Left cardiac atrium (tissue), 4 donors: Measurements from ENCODE around the gene MYL11. TPM values are rescaled to one million over a fixed set of nuclear protein-coding genes. Genes with fewer than 3 reads are reported as not detected.

Experiments used
- ATAC-seq, 2 donors: fragments of 200-7000 bp; cut with Tn5 transposase; one replicate each; pipeline ENCODE4 v1.9.1; 2020; ENCODE audit warnings: mild to moderate bottlenecking in 2 of 2, moderate library complexity in 2 of 2
- DNase-seq: peaks from one replicate; pipeline ENCODE4 v3.0.0-alpha.2; 2020
- intact Hi-C, 2 donors: fragments of 100-400 bp; cut with DNase I; formaldehyde crosslinking; loops; one replicate each; pipeline versions ENCODE4 v1.14.1 to v1.15.1; 2022 to 2023
- total RNA-seq, 2 donors: library from RNA; stranded (reverse); fragmentation: NEBNext Ultra II Directional; extraction: Animal tissue kit (Norgen Biotek cat#: 25700); gene quantifications; one replicate each; pipeline ENCODE4 v1.2.1, GENCODE V29; 2021
- donor health status: DM: no; HTN: yes; CAD: no.
- donor health status: DM: no; HTN: yes; CAD: no; lungs with severe emphysema.
- donor health status: DM: yes; HTN: yes; CAD: no.
- donor health status: Dilated cardiomyopathy.

Gene MYL11
- total RNA-seq, 2 donors from 2014 or later, result not detected

DNA sequence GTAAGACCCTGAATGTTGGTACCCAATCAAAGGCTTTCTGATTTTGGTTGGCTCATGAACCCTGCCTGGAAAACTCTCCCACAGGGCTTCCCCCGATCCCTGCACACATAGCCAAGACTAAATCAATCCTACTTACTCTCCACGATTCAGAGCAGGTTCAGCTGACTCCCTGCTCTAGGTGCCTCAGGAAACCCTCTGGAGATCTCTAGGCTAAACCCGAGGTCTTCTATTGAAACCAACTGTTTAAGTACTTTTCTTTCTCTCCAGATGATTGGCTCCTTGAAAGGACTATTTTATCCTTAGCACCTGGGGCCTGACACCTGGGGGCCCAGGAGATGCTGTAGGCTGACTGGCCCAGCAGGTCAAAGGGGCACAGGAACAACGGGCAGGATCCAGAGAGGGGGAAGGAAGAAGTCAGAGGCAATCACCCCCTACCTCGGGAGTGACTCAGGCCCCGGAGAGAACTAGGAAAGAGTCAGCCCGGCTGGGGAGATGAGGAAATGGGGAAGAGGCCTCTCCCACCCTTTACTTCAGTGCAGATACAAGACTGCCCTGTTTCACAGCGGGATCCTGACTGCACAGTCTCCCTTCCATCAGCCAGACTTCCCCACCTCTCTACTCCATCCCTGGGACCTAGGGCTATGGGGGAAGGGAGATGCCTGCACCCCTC lies 6.3 kb upstream of the MYL11 start:
- DNase-seq (peak; percentile 55), ATAC-seq (no peak)
- intact Hi-C loops, result no loop called here

DNA sequence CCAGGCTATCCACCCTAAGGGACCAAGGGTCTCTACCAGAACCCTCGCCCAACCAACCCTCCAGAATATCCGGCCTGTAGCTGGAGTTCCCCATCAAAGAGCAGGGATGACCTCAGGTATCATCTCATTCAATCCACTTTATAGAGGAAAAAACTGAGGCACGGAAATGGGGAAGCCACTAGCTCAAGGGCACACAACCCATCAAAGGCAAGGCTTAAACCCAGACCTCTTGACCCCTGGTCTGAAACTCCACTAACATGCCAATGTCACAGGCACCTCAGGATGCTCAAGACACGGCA lies 5.9 kb upstream of the MYL11 start:
- intact Hi-C loops, result no loop called here
- DNase-seq (no peak), ATAC-seq (no peak)

DNA sequence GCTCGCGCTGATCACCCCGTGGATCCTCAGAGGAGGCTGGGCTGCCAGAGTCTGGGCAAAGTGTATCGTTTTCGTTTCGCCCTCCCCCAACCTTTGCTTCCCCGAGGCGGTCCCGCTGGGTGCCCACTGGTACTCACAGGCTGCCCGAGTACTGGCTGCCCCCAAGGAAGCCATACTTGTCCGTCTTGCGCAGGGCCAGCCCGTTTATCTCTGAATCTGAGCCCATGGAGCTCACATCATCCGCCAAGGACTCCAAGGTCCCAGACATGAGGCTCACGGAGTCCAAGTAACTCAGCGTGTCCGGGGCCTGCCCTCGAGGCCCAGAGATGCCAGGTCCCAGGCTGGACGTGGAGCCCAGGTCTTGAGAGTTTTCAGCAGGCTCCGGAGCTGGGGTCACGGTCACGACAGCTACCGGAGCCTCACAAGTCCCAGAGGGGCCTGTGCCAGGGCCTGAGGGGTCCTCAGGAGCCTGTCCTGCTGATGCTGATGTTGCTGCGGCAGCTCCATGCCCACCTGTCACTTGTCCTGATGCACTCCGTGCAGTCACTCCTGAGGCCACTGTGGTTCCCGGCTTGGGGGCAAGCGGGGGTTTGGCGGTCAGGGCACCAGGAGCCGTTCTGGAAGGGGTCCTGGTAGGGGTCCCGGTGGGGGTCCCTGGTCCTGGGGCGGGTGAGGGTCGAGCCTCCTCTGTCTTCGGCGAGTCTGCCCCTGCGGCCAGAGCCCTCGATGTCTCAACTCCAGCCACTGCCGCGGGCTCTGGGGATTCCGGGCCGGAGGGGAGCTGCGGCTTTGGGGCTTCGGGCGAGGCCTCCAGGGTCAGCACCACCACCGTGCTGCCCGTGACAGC lies 5.3 kb upstream of the MYL11 start:
- no peak for ATAC-seq
- DNase-seq, result no peak
- intact Hi-C loops, result no loop called here

DNA sequence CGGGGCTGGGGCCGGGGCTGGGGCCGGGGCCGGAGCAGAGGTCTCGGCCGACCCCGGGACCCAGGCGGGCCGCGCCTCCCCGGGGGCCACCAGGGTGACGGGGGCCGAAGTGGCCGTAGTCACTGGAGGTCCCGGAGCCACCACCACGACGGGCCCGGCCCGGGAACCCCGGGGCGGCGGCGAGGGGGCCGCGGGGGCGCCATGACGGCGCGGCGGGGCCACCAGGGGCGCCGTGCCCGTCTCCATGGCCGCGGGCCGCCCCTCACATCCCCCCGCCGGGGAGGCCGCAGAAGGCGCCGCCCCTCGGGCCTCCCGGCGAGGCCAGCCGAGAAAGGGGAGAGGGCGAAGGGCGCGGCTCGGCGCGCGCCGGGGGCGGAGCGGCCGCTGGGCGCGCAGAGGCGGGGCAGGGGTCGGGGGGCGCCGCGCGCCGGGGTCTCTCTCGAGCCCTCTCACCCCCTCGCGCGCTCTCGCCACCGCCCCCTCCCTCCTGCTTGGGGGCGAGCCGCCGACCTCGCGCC lies 4.6 kb upstream of the MYL11 start:
- peak in 1 of 2 donors; percentile 6 for ATAC-seq

DNA sequence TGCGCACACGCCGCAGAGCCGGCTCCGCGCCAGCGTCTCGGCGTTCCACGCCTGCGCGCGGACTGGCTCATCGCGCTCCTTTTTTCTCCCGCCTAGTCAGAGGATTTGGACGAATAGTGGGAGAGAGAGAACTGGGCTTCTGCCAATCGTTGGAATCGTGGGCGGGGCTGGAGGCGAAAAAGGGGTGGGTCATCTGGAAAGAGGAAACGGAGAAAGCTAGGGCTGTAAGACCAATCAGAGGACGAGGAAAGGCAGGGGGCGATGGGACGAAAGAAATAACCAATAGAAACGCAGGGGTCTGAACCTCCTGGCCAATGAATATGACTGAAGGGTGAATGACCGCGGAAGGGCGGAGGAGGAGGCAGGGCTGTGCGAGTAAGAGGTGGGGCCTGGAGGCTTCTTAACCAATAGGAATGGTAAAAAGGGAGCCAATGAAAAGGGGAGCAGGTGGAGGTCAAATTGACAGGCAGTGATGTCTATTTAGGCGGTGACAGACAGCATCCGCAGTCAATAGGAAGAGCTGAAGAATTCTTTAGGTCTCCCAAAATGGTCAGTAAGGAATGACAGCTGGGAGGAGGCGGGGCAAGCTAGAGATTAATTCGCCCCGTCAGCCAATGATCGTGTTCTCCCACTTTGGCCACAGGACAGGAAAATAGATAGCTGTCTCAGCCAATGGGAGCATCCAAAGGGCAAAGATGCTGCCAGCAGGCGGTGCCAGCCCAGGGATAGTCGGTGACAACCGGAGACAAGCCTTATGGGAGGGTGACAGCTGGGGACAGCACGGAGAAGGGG lies 4.0 kb upstream of the MYL11 start, which contains the start of gene TBC1D10B:
Gene TBC1D10B, minus strand, starts transcription at position 39 of the 792 bp plus-strand sequence. CDS start 311 bp downstream, outside the sequence.
- ATAC-seq (peak; percentile 89 to 95), DNase-seq (peak; percentile 98)
- intact Hi-C loops, result loop anchor here in 1 of 2 donors (5.0 kb wide), 1 partner anchor 37 kb away; the partner anchor contains the start of gene ZNF771

More for the DNA sequence above, 4.6 kb upstream of the MYL11 start:
- intact Hi-C loops, result loop anchor here in 1 of 2 donors (5.0 kb wide), 1 partner anchor 37 kb away; the partner anchor contains the start of gene ZNF771
- no peak for DNase-seq

DNA sequence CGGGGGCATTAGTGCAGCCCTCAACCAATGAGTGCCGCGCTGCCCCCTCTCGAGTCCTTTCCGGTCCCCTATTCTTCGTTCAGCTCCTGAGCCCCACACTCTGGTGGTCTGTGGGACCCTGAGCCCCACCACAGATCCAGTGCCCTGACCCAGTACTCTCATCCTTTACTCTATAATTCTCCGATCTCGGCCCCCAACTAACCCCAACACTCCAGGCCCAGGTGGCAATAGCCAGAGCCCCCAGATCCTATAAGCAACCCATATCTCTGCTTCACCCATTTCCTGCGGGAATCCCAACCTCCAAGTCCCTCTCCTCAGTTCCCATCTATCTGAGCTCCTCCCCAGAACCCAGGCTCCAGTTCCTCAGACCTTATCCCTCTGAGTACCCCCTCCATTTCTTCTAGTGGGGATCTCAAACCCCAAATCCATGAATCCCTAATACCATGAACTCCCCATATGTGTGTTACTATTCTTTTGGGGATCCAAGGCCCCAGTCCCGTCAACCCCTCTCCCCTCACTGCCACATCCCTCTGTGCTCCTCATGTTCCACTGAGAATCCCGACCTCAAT lies 3.3 kb upstream of the MYL11 start:
- no peak for ATAC-seq
- intact Hi-C loops, result loop anchor here in 1 of 2 donors (5.0 kb wide), 1 partner anchor 36 kb away; the partner anchor contains the start of gene ZNF771
- DNase-seq, result no peak

DNA sequence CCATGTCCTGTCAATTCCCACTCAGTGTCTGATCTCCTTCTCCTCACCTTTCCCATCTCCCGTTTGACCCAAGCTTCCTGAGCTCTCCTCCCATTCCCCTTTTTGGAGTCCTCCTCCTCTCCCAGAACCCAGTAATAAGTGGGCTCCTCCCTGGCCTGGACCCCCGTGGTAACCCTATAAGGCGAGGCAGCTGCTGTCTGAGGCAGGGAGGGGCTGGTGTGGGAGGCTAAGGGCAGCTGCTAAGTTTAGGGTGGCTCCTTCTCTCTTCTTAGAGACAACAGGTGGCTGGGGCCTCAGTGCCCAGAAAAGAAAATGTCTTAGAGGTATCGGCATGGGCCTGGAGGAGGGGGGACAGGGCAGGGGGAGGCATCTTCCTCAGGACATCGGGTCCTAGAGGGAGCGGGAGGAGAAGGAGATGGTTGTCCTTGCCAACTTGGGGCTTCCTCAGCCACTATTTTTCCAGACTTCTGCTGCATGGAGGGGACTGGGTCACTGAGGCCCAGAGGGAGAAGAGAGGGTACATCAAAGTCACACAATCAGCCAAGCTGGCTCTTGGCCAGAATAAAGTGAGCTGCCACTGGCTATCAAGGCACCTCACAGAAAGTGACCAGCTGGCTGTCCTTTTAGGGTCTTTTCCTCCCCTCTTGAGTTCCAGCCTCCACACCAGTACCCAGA lies 2.4 kb upstream of the MYL11 start:
- DNase-seq, result no peak
- intact Hi-C loops, result loop anchor here in 1 of 2 donors (5.0 kb wide), 1 partner anchor 35 kb away; the partner anchor contains the start of gene ZNF771
- ATAC-seq, result no peak

DNA sequence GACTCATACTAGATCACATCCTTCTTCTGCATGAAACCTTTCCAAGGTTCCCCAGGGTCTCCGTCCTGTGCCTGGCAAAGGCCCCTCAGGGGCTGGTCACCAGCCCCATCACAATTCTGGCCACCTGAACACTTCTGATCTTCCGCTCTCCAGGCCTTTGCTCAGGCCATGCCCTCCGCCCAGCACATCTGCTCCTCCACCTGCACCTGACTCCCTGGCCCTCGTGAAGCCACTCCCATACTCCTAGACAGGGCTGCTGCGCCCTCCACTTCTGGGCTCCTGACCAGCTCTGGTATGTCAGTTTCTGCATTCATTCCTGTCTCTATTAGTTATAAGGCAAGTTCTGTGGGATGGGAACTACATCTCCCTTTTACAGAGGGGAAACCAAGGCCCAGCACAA lies 1.9 kb upstream of the MYL11 start:
- DNase-seq (no peak), ATAC-seq (no peak)
- intact Hi-C loops, result loop anchor here in 1 of 2 donors (5.0 kb wide), 1 partner anchor 35 kb away; the partner anchor contains the start of gene ZNF771

DNA sequence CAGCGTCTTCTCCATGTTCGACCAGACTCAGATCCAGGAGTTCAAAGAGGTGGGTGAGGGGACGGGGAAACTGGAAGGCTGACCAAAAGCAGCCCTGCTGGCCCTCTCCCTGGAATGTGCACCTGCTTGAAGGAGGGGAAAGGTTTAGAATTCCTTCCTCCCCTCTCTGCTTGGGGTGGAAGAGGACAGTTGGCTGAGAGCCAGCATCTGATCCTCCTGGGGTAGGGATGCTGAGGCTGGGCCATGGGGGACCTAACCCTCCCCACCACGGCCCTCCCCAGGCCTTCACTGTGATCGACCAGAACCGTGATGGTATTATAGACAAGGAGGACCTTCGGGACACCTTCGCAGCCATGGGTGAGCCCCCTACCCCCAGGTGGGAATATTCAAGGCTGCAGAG lies 1.3 kb downstream of the MYL11 start:
- no peak for DNase-seq
- ATAC-seq, result no peak
- intact Hi-C loops, result no loop called here

DNA sequence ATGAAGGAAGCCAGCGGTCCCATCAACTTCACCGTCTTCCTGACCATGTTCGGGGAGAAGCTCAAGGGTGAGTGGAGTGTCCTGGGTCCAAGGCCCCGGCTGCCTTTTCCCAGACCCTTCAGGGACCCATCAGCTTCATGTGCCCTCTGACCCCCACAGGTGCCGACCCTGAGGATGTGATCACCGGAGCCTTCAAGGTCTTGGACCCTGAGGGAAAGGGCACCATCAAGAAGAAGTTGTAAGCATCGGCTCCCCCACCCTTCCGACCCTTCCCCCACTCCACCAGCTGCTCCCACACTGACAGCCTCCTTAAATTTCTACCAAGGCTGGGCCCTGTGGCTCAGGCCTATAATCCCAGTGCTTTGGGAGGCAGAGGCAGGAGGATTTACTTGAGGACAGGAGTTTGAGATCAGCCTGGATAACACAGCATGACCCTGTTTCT lies 1.9 kb downstream of the MYL11 start:
- no peak for DNase-seq
- ATAC-seq, result no peak
- intact Hi-C loops, result no loop called here

DNA sequence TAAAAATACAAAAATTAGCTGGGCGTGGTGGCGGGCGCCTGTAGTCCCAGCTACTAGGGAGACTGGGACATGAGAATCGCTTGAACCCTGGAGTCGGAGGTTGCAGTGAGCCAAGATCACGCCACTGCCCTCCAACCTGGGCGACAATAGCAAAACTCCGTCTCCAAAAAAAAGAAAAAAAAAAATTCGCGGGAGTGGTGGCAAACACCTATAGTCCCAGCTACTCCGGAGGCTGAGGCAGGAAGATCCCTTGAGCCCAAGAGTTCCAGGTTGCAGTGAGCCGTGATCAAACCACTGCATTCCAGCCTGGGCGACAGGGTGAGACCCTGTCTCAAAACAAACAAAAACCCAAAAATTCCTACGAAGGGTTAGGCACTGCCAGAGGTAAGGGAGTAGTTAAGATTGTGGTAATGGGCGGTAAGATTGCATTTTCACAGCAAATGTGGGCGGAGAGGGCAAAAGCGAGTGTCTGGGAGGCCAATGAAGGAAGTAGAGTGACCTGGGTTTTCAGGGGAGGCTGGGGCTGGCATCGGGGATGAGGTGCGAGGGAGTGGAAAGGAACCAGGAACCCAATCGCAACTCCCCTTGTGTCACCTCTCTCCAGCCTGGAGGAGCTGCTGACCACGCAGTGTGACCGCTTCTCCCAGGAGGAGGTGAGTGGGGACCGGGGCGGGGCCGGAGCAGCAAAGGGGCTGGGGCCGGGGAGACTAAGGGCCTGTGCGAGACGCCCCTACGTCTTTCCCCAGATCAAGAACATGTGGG lies 2.6 kb downstream of the MYL11 start:
- intact Hi-C loops, result no loop called here
- DNase-seq (no peak), ATAC-seq (no peak)

DNA sequence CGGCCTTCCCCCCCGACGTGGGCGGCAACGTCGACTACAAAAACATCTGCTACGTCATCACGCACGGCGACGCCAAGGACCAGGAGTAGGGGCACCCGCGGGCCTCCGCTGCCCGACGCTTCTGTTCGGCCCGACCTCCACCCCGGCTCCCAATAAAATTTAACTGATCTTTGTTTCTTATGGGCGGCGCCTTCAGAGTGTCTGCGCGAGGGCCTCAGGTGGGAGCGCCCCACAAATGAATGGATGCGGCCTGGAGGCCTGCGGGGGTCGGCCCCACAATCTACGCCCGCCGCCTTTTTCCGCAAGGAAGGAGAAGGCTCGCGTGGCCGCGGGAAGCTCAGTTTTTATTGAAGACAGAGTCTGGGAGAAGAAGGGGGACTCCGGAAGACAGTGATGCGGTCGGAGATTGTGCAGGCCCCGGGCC lies 3.2 kb downstream of the MYL11 start:
- DNase-seq, result peak; percentile 97
- ATAC-seq, result peak; percentile 77 to 78
- intact Hi-C loops, result no loop called here

DNA sequence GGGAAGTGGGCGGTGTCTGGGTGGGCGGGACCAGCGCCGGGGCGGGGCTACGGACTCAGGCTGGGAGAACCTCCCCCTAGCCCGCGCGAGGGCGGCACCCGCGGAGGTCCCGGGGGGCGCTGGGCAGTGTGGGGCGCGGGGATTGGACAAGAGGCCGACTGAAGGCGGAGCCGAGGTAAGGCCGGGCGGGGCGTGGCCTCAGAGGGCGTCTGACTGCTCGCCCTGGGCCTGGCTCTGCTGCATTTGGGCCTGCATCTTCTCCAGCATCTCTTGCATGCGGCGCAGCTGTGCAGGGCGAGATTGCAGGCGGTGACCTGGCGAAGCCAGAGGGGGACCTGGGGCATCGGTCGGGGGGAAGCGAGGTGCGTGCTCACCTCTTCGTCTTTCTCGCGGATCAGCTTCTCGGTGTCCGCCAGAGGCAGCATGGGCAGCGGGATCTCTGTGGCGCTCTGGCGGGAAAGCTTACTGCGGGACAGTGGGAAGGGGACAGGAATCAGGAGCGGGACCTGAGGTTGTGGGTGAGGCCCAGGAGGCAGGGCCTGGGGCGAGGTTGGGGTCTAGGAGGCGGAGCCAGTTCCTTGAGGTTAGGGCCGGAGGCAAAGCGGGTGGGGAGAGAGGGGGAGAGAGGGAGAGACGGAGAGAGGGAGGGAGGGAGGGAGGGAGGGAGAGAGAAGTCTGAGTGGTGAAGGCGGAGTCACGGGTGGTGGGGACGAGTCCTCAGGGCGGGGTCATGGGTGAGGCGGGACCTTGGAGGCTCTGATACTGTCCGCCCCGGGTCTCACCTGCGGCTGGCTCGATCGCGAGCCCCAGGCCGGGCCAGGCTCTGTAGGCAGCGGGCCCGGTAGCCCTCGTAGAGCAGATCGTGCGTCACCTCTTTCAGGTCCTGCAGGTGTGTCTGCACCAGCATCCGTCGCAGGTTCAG lies 3.9 kb downstream of the MYL11 start:
- ATAC-seq (peak; percentile 97), DNase-seq (peak; percentile 99)
- intact Hi-C loops, result no loop called here

DNA sequence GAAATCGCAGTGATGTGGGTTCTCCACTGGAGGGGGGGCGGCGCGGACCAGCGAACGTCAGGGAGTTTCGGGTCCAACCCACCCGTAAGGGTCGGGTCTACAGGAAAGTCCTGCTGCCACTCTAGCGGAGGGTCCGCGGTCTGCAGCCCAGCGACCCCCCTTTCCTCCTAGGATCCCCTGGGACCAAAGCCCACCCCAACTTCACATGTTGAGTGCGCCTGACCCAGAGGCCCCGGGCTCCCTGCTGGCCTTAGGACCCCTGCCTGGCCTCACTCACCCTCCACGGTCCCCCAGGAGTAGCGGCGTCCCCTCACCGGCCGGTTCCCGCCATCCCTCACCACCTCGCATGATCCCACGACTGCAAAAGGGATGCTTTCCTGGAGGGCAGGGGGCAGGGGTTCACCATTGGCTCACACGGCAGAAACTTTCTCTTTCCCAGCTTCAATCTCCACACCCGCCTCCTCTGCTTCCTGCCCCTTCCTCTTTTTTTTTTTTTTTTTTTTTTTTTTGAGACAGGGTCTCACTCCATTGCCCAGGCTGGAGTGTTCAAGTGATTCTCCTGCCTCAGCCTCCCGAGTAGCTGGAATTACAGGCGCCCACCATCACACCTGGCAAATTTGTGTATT lies 4.7 kb downstream of the MYL11 start:
- ATAC-seq, result no peak
- no peak for DNase-seq
- intact Hi-C loops, result no loop called here

DNA sequence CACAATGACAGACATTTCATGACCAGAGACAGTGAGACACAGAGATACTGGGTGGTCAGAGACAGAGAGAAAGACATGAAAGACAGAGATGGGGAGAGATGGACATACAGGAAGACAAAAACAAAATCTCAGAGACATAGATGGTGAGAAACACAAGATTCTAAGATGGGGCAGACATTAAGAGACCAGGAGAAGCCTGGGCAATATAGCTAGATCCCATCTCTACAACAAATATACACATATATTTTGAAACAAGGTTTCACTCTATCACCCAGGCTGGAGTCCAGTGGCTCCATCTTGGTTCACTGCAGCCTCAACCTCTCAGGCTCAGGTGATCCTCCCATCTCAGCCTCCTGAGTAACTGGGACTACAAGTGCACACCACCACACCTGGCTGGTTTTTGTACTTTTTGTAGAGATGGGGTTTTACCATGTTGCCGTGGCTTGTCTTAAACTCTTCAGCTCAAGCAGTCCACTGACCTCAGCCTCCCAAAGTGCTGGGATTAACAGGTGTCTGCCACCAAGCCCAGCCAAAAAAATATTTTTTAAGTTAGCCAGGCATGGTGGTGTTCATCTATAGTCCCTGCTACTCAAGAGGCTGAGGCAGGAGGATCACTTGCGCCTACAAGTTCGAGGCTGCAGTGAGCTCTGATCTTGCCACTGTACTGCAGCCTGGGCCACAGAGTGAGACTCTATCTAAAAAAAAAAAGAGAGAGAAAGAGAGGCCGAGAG lies 5.6 kb downstream of the MYL11 start:
- intact Hi-C loops, result no loop called here
- DNase-seq, result no peak
- ATAC-seq, result no peak
